H1 (cell line): Measurements from ENCODE around the gene SH3D19. TPM values are rescaled to one million over a fixed set of nuclear protein-coding genes. Genes with fewer than 3 reads are reported as not detected.

Source experiments
- CTCF ChIA-PET: fragments of 300-600 bp; sonication (Branson Sonifier 250); formaldehyde crosslinking; loops from one replicate; lab custom pipeline; 2021; ENCODE audit not compliant: partially characterized antibody; lab: Charles Lee
- POLR2A ChIA-PET: fragments of 300-600 bp; sonication (Branson Sonifier 250); formaldehyde crosslinking; loops from one replicate; lab custom pipeline; 2021; ENCODE audit warnings: inconsistent platforms; ENCODE audit not compliant: partially characterized antibody; lab: Charles Lee
- DNase-seq, 2 experiments: peaks; one replicate each; pipeline versions ENCODE4 v3.0.0 to v3.0.0-alpha.2; 2010 to 2022; ENCODE audit warnings: low spot score in 2 of 2, low read depth in 1 of 2, mixed read lengths in 1 of 2
- FAIRE-seq: peaks from 2 replicates; lab custom pipeline; 2011; peaks lifted over from hg19 to GRCh38; lab: Jason Lieb, UNC
- H2AFZ ChIP-seq: 2 replicates; pipeline ENCODE4 v1.8.1; 2012; ENCODE audit warnings: low read length, inconsistent platforms
- H2AK5ac ChIP-seq: 2 replicates; pipeline ENCODE4 v1.6.1; 2013; ENCODE audit warnings: low read depth, low read length
- H2BK120ac ChIP-seq: replicated peaks from 2 replicates; pipeline ENCODE3; 2013; ENCODE audit warnings: low read depth, low read length, inconsistent platforms
- H2BK12ac ChIP-seq: 2 replicates; pipeline ENCODE4 v1.6.1; 2013; ENCODE audit warnings: low read depth, low read length
- H2BK15ac ChIP-seq: 2 replicates; pipeline ENCODE4 v1.6.1; 2013; ENCODE audit warnings: low read length
- H2BK20ac ChIP-seq: 2 replicates; pipeline ENCODE4 v1.6.1; 2013; ENCODE audit warnings: low read length
- H2BK5ac ChIP-seq: 2 replicates; pipeline ENCODE4 v1.6.1; 2013; ENCODE audit warnings: low read depth, low read length
- H3K14ac ChIP-seq: 2 replicates; pipeline ENCODE4 v1.6.1; 2013; ENCODE audit warnings: inconsistent platforms; ENCODE audit not compliant: insufficient read length
- H3K18ac ChIP-seq: 2 replicates; pipeline ENCODE4 v1.6.1; 2013; ENCODE audit warnings: low read length; ENCODE audit errors: extremely low read depth
- H3K23ac ChIP-seq: 2 replicates; pipeline ENCODE4 v1.6.1; 2013; ENCODE audit warnings: inconsistent platforms; ENCODE audit not compliant: insufficient read length
- H3K23me2 ChIP-seq: 2 replicates; pipeline ENCODE4 v1.6.1; 2013; ENCODE audit warnings: low read depth, low read length
- H3K27ac ChIP-seq: 2 replicates; pipeline ENCODE4 v1.6.1; 2011; ENCODE audit warnings: low read depth, low read length, inconsistent platforms
- H3K27me3 ChIP-seq, 4 experiments: replicated peaks in 1 of 4; 1 replicate in 1 of 4; 2 replicates in 3 of 4; pipeline versions ENCODE4 v1.6.1 to v1.8.1; 2011 to 2013; ENCODE audit warnings: low read length in 3 of 4, mild to moderate bottlenecking in 3 of 4, inconsistent platforms in 2 of 4, mixed read lengths in 2 of 4, moderate library complexity in 1 of 4; ENCODE audit not compliant: control insufficient read depth in 3 of 4, insufficient read depth in 3 of 4; ENCODE audit errors: extremely low read depth in 1 of 4
- H3K36me3 ChIP-seq, 4 experiments: 2 replicates each; pipeline versions ENCODE4 v1.6.1 to v1.8.1; 2011 to 2013; ENCODE audit warnings: mild to moderate bottlenecking in 4 of 4, low read length in 3 of 4, moderate library complexity in 2 of 4, control low read depth in 1 of 4, inconsistent platforms in 1 of 4; ENCODE audit not compliant: insufficient read depth in 4 of 4, control insufficient read depth in 2 of 4
- H3K4ac ChIP-seq: replicated peaks from 2 replicates; pipeline ENCODE3; 2013; ENCODE audit warnings: low read length, low read depth, mixed read lengths, inconsistent platforms; ENCODE audit not compliant: insufficient read length
- H3K4me1 ChIP-seq, 4 experiments: replicated peaks in 1 of 4; 1 replicate in 1 of 4; 2 replicates in 3 of 4; pipeline versions ENCODE4 v1.6.1 to v1.8.1; 2011 to 2013; ENCODE audit warnings: low read length in 3 of 4, inconsistent platforms in 2 of 4, mixed read lengths in 1 of 4; ENCODE audit not compliant: insufficient read depth in 4 of 4, control insufficient read depth in 3 of 4
- H3K4me2 ChIP-seq, 2 experiments: 2 replicates each; pipeline versions ENCODE4 v1.6.1 to v1.8.1; 2011 to 2013; ENCODE audit warnings: low read depth in 2 of 2, low read length in 2 of 2, control low read depth in 1 of 2, inconsistent platforms in 1 of 2, mild to moderate bottlenecking in 1 of 2; ENCODE audit not compliant: insufficient read depth in 1 of 2
- H3K4me3 ChIP-seq, 4 experiments: fragments of 200-600, 300-600 bp in 1 of 4; sonication (generic), shearing (Covaris generic), sonication (Bioruptor Twin) in 1 of 4; 2 replicates each; pipeline versions ENCODE4 v1.5.1 to v1.8.1; 2011 to 2016; ENCODE audit warnings: low read length in 4 of 4, low read depth in 3 of 4, control low read depth in 2 of 4, inconsistent platforms in 2 of 4, mild to moderate bottlenecking in 2 of 4, mixed read lengths in 1 of 4, moderate library complexity in 1 of 4; ENCODE audit not compliant: insufficient read depth in 2 of 4; ENCODE audit errors: extremely low read depth in 1 of 4
- H3K56ac ChIP-seq: replicated peaks from 2 replicates; pipeline ENCODE3; 2013; ENCODE audit warnings: low read depth, mild to moderate bottlenecking, mixed read lengths, low read length, inconsistent platforms; ENCODE audit not compliant: insufficient read length
- H3K79me1 ChIP-seq: 2 replicates; pipeline ENCODE4 v1.6.1; 2013; ENCODE audit warnings: low read depth, low read length, control low read depth
- H3K79me2 ChIP-seq, 2 experiments: 2 replicates each; pipeline versions ENCODE4 v1.6.1 to v1.8.1; 2012 to 2013; ENCODE audit warnings: low read length in 2 of 2, mild to moderate bottlenecking in 2 of 2, inconsistent platforms in 1 of 2; ENCODE audit not compliant: insufficient read depth in 2 of 2, control insufficient read depth in 1 of 2
- H3K9ac ChIP-seq, 4 experiments: replicated peaks in 1 of 4; 1 replicate in 1 of 4; 2 replicates in 3 of 4; pipeline versions ENCODE4 v1.6.1 to v1.8.1; 2011 to 2013; ENCODE audit warnings: low read depth in 3 of 4, low read length in 3 of 4, control low read depth in 2 of 4, mild to moderate bottlenecking in 2 of 4, moderate library complexity in 2 of 4, inconsistent platforms in 1 of 4; ENCODE audit errors: extremely low read depth in 1 of 4
- H3K9me3 ChIP-seq, 2 experiments: 2 replicates each; pipeline versions ENCODE4 v1.6.1 to v1.8.1; 2012 to 2013; ENCODE audit warnings: mild to moderate bottlenecking in 2 of 2, moderate library complexity in 2 of 2, control low read depth in 1 of 2, inconsistent platforms in 1 of 2, low read depth in 1 of 2, low read length in 1 of 2, mixed read lengths in 1 of 2; ENCODE audit not compliant: insufficient read depth in 2 of 2
- H4K20me1 ChIP-seq, 2 experiments: replicated peaks in 1 of 2; 2 replicates each; pipeline versions ENCODE3 to v1.8.1; 2011 to 2013; ENCODE audit warnings: inconsistent platforms in 2 of 2, low read length in 2 of 2, mild to moderate bottlenecking in 1 of 2; ENCODE audit not compliant: insufficient read depth in 2 of 2, control insufficient read depth in 1 of 2
- H4K5ac ChIP-seq: 2 replicates; pipeline ENCODE4 v1.6.1; 2013; ENCODE audit warnings: low read length, low read depth, mixed read lengths, inconsistent platforms; ENCODE audit not compliant: insufficient read length
- H4K8ac ChIP-seq: 2 replicates; pipeline ENCODE4 v1.8.0; 2013; ENCODE audit warnings: mild to moderate bottlenecking, moderate library complexity, low read length, inconsistent platforms; ENCODE audit not compliant: insufficient read depth; ENCODE audit errors: extremely low read depth
- H4K91ac ChIP-seq: replicated peaks from 2 replicates; pipeline ENCODE3; 2013; ENCODE audit warnings: low read length, mixed read lengths, inconsistent platforms; ENCODE audit not compliant: insufficient read length
- BRCA1 ChIP-seq: IDR thresholded peaks from 2 replicates; pipeline ENCODE4 v1.6.1; 2012; ENCODE audit warnings: low read depth, low read length, improper control_type of control experiment
- CBX8 ChIP-seq: fragments of 300-800, 300-1000 bp; sonication (generic); IDR thresholded peaks from 2 replicates; pipeline ENCODE4 v1.7.1; 2016; ENCODE audit warnings: low read depth, low read length, borderline replicate concordance
- CEBPB ChIP-seq: IDR thresholded peaks from 2 replicates; pipeline ENCODE4 v1.6.1; 2012; ENCODE audit warnings: low read depth, low read length
- CREB1 ChIP-seq: IDR thresholded peaks from 2 replicates; pipeline ENCODE4 v1.6.1; 2012; ENCODE audit warnings: inconsistent platforms
- EGR1 ChIP-seq: IDR thresholded peaks from 2 replicates; pipeline ENCODE4 v1.6.1; 2011; ENCODE audit warnings: low read depth, low read length, borderline replicate concordance
- EP300 ChIP-seq, 2 experiments: IDR thresholded peaks; 1 replicate in 1 of 2; 2 replicates in 1 of 2; pipeline ENCODE4 v1.6.1; 2011 to 2012; ENCODE audit warnings: low read depth in 2 of 2, low read length in 2 of 2, mild to moderate bottlenecking in 2 of 2, borderline replicate concordance in 1 of 2, inconsistent platforms in 1 of 2, moderate library complexity in 1 of 2
- GABPA ChIP-seq: IDR thresholded peaks from 2 replicates; pipeline ENCODE4 v1.6.1; 2011; ENCODE audit warnings: mild to moderate bottlenecking, low read length, moderate library complexity, borderline replicate concordance; ENCODE audit not compliant: insufficient read depth
- MAFK ChIP-seq: IDR thresholded peaks from 2 replicates; pipeline ENCODE4 v1.6.1; 2012; ENCODE audit warnings: low read depth, mild to moderate bottlenecking, improper control_type of control experiment, low read length
- PHF8 ChIP-seq: fragments of 200-600 bp; sonication (generic); conservative IDR thresholded peaks from 2 replicates; pipeline ENCODE4 v1.7.1; 2012; ENCODE audit warnings: low read depth, mild to moderate bottlenecking, inconsistent platforms, low read length, moderate library complexity
- SP4 ChIP-seq: IDR thresholded peaks from 2 replicates; pipeline ENCODE4 v1.6.1; 2012; ENCODE audit warnings: low read length, inconsistent platforms
- WGBS, 2 experiments: shearing (Covaris generic) in 1 of 2; methylation state at CpG; one replicate each; pipeline versions ENCODE4 v1.1.6 to v1.1.7; 2013 to 2015; ENCODE audit warnings: low lambda C conversion rate in 2 of 2, mixed read lengths in 2 of 2, inconsistent platforms in 1 of 2, low coverage in 1 of 2, missing lambda C conversion rate in 1 of 2; ENCODE audit not compliant: insufficient replicate concordance in 2 of 2, insufficient coverage in 1 of 2, insufficient read length in 1 of 2; ENCODE audit errors: extremely low coverage in 1 of 2, missing lambda C conversion rate in 1 of 2; 5-methylcytosine and 5-hydroxymethylcytosine counted together
- polyA plus RNA-seq, 7 experiments: library from polyadenylated mRNA; depleted of rRNA in 3 of 7; stranded (reverse) in 5 of 7; unstranded in 2 of 7; fragments of >200 nt in 5 of 7; fragments of 200-250 nt in 2 of 7; gene quantifications; 1 replicate in 5 of 7; 2 replicates in 1 of 7; 4 replicates in 1 of 7; pipeline versions ENCODE4 v1.2.1 to v1.2.3, GENCODE V29; 2011 to 2013; ENCODE audit warnings: missing spikeins in 2 of 7, mixed read lengths in 2 of 7
- total RNA-seq: library from RNA; stranded (reverse); fragmentation: NEBNext Ultra II Directional; extraction: Animal tissue kit (Norgen Biotek cat#: 25700); gene quantifications from 2 replicates; pipeline ENCODE4 v1.2.1, GENCODE V29; 2021
- TF ChIP-seq, protein P1 (sequence below): IDR thresholded peaks from 2 replicates; pipeline ENCODE4 v1.6.1; 2012; ENCODE audit warnings: low read length, inconsistent platforms

Gene SH3D19
- total and polyA plus RNA-seq, 2 of the 8 experiments (the other 6 are each of a cell fraction or from before 2014, with no cell fraction given) = 11.7 to 51.3 TPM

- Histone ChIP-seq H2BK12ac (no peak overlapping the region), H3K36me3 (no peaks in the 10 kb centered on the region; a peak in 1 of 8 replicates), H3K27ac (no peak overlapping the region), H4K8ac (no peak overlapping the region), H3K9ac (no peak overlapping the region), H2AFZ (no peak overlapping the region), H3K4me3 (no peak overlapping the region), H3K14ac (no peak overlapping the region), H2AK5ac (no peak overlapping the region), H3K9me3 (no peaks in the 10 kb centered on the region), H3K23me2 (no peaks in the 10 kb centered on the region), H3K4me2 (no peak overlapping the region), H4K91ac (no peak overlapping the region), H3K79me1 (no peaks in the 10 kb centered on the region), H3K4me1 (peaks cover 0 to 2% (median 0%) of the 10 kb centered on the region in 4 experiments; a peak in 1 of 7 replicates), H3K4ac (no peak overlapping the region), H2BK15ac (no peak overlapping the region), H4K20me1 (no peaks in the 10 kb centered on the region), H3K79me2 (0 out of 4 replicates have a peak, but pooled peaks cover 0 to 2% of the 10 kb centered on the region in 2 experiments), H3K56ac (no peak overlapping the region), H3K23ac (no peak overlapping the region), H2BK5ac (no peak overlapping the region), H3K18ac (no peak overlapping the region), H4K5ac (no peak overlapping the region), H2BK120ac (no peak overlapping the region), H2BK20ac (no peak overlapping the region), H3K27me3 (no peaks in the 10 kb centered on the region)
- no peak for FAIRE-seq
- CTCF ChIA-PET = interaction anchor here (0.7 kb wide), 1 partner anchor 89 kb away, joined by 3 read pairs; no protein-coding TSS in a partner anchor
- POLR2A ChIA-PET = interaction anchor here (1.3 to 1.7 kb wide), 2 partner anchors 17 to 118 kb away, joined by 3 to 5 read pairs; no protein-coding TSS in a partner anchor
- no peak for DNase-seq
- WGBS, 2 experiments = 58% methylated on average over 3 of the region's 3 CpGs; no CpG with 5 or more reads in 1 of the 2 experiments
- TF ChIP-seq CEBPB = no peak
- no peak for TF ChIP-seq EGR1
- no peak for TF ChIP-seq PHF8
- TF ChIP-seq, protein P1, sequence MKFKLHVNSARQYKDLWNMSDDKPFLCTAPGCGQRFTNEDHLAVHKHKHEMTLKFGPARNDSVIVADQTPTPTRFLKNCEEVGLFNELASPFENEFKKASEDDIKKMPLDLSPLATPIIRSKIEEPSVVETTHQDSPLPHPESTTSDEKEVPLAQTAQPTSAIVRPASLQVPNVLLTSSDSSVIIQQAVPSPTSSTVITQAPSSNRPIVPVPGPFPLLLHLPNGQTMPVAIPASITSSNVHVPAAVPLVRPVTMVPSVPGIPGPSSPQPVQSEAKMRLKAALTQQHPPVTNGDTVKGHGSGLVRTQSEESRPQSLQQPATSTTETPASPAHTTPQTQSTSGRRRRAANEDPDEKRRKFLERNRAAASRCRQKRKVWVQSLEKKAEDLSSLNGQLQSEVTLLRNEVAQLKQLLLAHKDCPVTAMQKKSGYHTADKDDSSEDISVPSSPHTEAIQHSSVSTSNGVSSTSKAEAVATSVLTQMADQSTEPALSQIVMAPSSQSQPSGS = no peak
- no peak for TF ChIP-seq GABPA
- no peak for TF ChIP-seq EP300 (IDR thresholded peaks at IDR 0.05; ENCODE audit: borderline replicate concordance in 1 of 2, low read depth in 2 of 2, low read length in 2 of 2)
- no peak for TF ChIP-seq BRCA1
- TF ChIP-seq CREB1 = no peak
- no peak for TF ChIP-seq MAFK
- TF ChIP-seq SP4 = no peak
- TF ChIP-seq CBX8 = no peak
These were observed 119.0 kb downstream of the SH3D19 start for GRCh38 chr4:151206241-151207005.
